NCI-H128 (cell line): Measurements from ENCODE around the gene APPBP2.
"Not testable (repeated sequence)": the region's sequence is repeated elsewhere in the genome, so short reads cannot be mapped to it uniquely, and the experiment has no call there.

Experiments
- DNase-seq: peaks from one replicate; lab custom pipeline; 2025; ENCODE audit not compliant: unreplicated experiment; lab: John Stamatoyannopoulos, UW

APPBP2 gene

DNA sequence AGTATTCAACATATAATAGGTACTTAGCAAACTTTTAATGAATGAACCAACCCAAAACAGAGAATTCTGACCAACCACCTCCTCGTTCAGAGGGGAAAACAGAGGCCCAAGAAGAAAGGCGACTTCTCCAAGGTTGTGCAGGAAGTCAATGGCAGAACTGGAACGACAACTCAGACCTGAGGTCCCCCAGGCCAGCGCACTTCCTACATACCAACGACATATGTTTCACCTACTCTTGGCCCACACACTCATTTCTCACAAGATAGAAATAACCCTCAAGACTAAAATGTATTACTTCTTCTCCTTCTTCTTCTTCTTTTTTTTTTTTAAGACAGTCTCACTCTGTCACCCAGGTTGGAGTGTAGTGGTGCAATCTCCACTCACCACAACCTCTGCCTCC, 89.4 kb downstream of the APPBP2 start:
- DNase-seq, result no peak

DNA sequence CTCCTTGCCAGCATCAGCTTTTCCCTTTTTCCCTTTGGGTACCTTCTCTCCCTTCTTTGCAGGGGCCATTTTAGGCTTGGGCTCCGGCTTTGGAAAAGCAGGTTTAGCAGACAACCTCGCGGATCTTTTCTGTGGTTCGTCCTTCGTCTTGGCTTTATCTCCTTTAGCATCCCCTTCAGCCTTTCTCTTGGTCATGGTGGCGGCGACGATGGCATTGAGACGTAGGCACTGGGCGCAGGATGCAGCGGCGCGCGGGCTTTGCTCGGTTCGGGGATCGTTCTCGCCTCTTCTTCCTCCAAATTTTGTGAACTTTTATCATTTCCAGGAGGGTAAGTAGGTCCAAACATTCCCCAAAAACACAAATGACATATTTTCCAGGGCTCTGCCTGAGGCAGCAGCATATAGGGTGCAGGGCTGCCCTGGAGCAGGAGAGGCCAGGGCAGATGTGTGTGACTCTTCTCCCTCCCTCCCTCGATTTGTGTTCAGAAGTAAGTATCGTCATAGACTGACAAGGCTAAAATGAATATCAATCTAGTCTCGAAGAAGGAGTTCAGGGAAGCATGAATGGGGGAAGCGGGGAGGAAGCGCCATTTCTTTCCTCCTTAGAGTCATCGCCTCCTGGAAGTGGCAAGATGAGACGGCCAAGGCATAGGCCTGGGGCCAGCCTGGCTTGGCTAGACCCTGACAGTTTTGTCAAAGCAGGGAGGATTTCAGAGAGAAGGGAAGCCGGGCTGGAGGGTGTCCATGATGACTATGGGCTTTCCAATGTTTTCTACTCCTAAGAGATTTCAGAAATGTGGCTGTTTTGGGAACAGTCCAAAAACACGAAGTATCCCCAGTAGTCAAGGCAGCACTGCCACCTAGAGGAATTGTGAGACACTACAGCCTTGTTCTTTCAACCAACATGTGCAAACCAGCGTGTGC, 90.5 kb downstream of the APPBP2 start:
- peak; percentile 67 for DNase-seq

DNA sequence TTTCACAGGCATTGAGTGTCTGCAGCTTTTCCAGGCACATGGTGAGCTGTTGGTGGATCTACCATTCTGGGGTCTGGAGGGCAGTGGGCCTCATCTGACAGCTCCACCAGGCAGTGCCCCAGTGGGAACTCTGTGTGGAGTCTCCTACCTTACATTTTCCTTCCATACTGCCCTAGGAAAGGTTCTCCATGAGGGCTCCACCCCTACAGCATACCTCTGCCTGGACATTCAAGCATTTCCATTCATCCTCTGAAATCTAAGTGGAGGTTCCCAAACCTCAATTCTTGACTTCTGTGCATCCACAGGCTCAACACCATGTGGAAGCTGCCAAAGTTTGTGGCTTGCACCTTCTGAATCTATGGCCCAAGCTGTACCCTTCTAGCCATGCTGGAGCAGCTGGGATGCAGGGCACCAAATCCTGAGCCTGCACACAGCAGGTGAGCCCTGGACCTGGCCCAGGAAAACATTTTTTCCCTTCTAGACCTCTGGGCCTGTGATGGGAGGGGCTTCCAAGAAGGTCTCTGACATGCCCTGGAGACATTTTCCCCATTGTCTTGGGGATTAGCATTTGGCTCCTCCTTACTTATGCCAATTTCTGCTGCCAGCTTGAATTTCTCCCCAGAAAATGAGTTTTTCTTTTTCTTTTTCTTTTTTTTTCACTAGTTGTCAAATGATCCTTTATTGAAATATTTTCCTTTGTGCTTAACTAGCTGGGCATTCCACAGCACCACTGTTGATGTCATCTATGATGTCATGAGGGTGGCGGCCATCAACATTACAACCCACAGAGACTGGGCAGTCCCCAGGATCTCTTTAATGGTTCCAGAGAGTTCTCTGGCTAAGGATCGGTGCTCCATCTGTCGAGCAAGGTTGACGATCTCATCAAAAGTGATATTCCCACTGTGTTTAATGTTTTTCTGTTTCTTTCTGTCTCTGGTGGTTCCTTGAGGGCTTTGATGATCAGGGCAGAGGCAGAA, 92.7 kb downstream of the APPBP2 start:
- DNase-seq, result not testable (repeated sequence)

DNA sequence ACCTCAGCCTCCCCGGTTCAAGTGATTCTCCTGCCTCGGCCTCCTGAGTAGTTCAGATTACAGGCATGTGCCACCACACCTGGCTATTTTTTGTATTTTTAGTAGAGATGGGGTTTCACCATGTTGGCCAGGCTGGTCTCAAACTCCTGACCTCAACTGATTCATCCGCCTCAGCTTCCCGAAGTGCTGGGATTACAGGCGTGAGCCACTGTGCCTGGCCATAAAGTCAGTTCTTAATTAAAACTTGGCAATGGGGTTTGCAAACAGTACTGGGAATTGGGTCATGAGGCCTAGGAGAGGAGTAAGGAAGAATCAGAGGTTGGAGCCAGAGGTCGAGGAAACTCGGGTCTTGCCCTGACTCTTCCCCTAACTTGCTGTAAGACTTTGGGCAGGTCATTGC, 95.5 kb downstream of the APPBP2 start:
- DNase-seq, result not testable (repeated sequence)

DNA sequence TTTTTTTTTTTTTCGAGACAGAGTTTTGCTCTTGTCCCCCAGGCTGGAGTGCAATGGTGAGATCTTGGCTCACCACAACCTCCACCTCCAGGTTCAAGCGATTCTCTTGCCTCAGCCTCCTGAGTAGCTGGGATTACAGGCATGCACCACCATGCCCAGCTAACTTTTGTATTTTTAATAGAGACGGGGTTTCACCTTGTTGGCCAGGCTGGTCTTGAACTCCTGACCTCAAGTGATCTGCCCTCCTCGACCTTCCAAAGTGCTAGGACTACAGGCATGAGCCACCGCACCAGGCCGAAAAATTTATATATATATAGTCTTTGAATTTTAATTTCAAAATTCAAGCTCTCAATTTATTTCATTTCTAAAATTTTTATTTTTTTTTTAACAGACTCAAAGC, 97.6 kb downstream of the APPBP2 start:
- not testable (repeated sequence) for DNase-seq

DNA sequence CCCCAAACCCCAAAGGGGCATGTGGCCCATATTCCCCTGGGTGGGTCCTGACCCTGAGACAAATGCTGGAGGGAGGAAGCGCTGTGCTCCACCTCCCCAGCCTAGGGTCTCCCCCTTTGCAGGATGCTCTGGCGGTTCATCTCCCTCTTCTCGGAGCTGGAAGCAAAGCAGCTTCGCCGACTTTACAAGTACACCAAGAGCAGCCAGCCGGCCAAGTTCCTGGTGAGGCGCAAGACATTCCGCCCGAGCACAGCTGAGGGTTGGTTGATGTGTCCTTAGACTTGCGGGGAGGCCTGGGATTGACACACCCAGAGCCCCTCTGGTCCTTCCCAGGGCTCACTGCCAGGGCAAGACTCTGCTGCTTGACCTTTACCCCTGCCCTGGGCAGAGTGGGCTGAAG, 99.4 kb downstream of the APPBP2 start:
- no peak for DNase-seq

DNA sequence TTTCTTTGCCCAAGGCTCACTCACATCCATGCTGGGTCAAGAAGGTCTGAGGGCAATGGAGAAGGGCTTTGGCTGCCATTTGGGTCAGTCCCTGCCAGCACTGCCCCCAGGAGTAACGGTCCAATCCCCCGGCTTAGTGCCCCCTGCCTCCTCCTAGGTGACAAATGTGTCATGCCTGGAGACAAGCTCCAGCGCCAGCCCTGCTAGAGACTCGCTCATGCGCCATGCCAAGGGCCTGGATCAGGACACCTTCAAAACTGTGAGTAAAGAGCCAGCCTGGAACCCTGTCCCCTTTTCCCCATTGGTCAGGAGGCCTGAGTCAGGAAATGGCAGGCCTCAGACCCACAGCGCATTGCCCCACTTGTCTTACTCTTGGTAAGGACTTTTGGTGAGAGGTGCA, 100.4 kb downstream of the APPBP2 start:
- DNase-seq, result no peak

DNA sequence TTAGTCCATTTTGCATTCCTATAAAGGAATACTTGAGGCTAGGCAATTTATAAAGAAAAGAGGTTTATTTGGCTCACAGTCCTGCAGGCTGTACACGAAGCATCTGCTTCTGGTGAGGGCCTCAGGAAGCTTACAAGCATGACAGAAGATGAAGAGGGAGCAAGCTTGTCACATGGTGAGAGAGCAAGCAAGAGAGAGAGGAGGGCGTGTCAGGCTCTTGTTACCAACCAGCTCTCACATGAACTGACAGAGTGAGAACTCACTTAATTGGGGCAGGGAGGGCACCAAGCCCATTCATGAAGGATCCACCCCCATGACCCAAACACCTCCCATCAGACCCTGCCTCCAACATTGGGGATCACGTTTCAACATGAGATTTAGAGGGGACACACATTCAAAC, 102.2 kb downstream of the APPBP2 start:
- DNase-seq, result no peak

DNA sequence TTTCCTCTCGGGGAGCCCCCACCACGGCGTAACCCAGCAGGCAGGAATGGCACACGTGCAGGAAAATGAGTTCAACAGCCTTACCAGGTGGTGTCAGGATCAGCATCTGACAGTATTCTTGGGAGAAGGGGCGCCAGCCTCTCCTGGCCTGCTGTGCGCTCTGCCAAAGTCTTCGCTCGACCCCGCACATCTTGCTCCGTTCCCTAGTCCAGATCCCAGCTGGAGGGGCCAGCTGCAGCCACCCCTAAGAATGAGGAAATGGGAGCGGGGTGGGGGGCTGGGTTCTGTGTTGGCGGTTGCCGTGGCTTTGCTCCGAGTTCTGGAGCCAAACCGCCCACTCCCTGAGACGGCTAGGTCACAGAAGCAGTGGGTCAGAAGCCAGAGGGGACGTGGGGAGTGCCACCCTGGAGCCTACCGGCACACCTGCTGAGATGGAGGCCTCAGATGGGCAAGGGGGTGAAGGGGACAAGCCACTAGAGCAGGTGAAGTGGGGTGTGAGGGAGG, 103.8 kb downstream of the APPBP2 start, which contains the start of gene CHCT1:
TSS of gene CHCT1 (plus strand) at position 328 of the 504 bp plus-strand sequence. CDS start at position 432, 104 bp downstream.
- no peak for DNase-seq

DNA sequence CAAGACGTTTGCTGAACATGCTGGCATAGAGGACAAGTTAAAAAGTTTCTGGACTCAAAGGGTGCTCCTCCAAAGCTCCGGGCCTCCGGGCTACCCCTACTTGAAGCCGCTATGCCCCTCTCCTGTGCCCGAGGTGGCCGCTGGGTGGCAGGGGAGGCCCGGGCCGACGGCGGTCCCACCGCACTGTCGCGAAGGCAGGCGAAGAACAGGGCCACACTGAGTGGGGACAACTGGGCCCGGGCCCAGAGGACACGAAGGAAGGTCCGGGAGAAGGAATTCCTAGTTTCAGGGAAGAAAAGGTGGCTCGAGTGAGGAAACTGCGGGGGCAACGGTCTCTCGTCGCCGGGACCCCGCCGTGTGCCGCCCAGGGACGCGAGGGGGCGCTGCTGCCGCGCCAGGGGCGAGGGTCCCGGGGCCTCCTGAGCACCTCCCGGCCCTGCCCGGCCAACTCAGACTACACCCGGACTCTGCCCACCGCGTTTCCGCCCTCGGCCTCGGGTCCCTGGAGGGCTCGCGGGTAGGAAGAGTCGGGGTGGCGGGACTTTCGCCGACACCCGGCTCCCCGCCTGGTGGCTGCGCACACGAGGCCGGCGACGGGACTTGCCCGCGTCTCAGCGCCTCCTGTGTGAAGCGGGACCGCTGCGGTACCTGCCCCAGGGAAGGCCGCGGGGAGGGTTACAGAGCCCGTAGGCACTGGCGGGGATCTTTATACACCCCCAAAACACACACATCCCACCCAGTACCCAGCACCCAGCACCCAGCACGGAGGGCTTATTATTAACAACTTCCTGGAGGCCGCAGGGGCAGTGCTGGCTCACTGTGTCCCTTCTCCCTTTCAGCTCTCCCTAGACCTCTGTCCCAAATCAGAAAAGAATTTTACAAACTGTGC, 104.5 kb downstream of the APPBP2 start:
- no peak for DNase-seq

DNA sequence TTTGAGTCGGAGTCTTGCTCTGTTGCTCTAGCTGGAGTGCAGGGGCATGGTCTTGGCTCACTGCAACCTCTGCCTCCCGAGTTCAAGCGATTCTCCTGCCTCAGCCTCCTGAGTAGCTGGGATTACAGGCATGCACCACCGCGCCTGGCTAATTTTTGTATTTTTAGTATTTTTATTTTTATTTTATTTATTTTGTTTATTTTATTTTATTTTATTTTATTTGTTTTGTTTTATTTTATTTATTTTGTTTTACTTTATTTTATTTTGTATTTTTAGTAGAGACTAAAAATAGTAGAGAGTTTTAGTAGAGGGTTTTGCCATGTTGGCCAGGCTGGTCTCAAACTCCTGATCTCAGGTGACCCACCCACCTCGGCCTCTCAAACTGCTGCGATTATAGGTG, 106.2 kb downstream of the APPBP2 start:
- DNase-seq, result not testable (repeated sequence)

DNA sequence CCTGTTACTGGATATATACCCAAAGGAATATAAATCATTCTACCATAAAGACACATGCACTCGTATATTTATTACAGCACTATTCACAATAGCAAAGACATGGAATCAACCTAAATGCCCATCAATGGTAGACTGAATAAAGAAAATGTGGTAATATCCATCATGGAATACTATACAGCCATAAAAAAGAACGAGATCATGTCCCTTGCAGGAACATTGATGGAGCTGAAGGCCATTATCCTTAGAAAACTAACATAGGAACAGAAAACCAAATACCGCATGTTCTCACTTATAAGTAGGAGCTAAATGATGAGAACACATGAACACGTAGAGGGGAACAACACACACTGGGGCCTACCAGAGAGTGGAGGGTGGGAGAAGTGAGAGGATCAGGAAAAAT, 107.0 kb downstream of the APPBP2 start:
- DNase-seq, result not testable (repeated sequence)

DNA sequence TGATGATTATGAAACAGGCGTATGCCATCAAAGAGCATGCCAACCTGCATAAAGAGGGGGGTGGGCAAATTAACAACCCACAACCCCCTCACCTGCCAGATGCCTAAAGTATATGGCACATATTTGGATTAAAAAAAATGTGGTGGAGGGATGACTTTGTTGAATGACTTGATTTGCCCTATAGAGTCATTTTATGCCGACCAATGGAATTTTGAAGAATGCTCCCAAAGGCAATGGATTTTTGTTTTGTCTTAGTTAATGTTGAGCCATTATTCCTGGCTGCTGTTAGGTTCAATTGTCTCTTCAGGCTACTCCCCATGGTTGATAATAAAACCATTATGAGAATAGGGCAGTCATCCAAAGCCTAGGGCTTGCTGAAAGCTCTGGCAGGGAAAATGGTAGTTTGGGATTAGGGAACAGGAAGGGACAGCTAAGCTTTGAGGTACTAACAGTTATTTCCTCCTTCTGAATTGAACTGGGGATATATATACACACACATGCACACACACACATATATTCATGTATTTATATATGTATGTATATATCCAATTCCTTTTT, 109.6 kb downstream of the APPBP2 start:
- DNase-seq, result no peak

DNA sequence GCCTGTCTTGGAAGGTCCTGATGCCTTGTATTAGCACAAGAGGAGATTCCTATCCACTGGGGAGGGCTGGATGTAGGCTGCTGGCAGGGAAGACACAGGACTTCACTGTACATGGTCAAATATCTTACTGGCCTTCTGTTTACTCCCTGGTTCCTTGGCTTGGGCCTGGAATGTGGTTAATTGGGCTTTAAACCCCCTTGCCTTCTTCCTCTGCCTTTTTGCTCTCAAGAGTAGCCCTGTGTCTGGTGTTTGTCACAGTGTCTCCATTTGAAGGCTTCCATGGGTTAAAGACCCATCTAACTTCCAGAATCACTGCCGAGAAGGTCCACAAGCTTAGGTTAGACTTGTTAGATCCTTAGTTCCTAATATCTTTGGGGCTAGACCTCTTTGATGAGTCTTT, 110.9 kb downstream of the APPBP2 start:
- DNase-seq, result no peak

DNA sequence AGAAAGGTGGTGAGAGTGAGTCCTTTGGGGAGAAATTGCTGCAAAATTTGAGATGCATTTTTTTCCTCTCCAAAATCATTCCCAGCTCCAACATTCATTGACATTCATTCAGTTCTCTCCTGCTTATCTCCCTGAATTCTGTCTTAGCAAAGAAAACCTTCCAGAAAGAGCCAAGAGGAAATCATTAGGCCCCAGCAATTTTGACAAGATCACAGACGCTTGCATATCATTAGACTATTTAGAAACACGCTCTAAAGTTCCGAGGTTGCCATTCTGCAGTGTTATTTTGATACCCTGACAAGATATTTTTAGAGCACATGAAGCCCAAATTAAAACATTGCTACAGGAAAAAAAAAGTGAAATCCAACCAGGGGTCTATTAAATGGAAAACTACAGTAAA, 113.3 kb downstream of the APPBP2 start:
- no peak for DNase-seq

DNA sequence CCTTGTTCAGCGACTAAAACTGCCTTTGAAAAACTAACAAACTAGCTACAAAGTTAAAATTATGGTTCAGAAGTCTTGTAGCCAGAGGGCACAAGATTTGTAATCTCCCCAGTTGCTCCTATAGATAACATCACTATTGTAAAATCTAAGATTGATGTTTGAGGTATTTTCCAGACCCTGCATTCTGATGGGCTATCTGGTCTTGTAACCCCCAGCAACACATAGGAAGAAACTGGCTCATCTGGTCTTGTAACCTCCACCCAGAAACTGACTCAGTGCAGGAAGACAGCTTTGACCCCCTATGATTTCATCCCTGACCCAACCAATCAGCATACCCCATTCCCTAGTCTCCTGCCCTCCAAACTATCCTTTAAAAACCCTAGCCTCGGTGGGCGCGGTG, 116.0 kb downstream of the APPBP2 start:
- no peak for DNase-seq

DNA sequence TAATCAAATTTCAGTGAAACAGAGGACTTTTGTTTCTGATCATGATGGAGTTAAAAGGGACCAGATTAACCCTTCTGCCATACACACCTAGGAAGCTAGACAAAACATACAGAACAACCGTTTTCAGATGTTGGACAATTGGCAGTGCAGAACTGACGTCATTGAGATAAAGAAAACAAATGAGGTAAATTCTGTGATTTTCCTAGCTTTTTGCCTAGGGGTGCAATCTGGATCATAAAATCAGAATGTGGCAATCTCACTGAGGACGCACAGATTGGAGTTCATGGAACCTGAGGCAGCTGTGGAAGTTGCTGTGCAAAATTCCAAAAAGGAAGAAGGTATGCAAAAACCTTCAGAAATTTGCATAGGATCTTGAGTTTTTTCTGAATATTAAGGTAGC, 119.2 kb downstream of the APPBP2 start:
- no peak for DNase-seq

DNA sequence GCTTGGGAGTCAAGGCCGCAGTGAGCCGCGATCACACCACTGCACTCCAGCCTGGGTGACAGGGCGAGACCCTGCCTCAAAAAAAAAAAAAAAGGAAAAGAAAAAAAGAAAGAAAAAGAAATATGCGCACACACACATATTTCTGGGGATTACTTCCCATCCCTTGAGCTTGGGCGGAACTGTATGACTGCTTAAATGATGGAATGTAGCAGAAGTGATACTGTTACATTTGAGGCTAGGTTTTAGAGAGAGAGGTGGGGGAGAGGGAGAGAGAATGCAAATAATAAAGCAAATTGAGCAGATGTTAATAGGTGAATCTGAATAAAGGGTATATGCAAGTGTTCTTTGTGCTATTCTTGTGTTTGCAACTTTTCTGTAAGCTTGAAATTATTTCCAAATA, 122.1 kb downstream of the APPBP2 start:
- DNase-seq, result no peak

DNA sequence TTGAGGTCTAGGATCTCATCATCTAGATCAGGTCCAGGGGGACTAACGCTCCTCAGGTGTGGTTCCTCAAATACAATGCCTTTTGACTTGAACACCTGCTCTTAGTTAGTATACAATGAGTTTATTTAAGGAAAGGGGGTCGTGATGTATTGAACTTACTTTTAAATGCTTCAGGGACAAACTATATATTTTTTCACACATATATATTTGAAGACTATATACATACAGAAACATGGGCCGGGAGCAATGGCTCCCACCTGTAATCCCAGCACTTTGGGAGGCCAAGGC, 122.6 kb downstream of the APPBP2 start:
- DNase-seq, result no peak

DNA sequence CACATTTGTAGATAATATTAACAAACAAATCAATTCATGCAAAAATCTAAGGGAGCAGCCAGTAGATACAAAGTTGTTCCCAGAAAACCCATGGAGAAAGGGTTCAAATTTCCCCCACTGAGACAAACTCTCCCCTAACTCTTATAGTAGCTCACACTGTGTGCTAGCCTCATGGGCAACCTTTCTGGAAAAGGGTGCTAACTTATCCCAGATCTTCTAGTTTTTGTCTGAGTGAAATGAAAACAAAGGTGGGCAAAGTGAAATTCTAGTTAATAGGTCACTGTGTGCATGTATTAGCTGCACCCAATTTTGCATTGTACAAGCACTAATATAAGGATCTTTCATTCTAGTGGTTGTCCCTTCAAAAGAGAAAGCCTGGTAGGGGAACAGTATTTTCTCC, 124.2 kb downstream of the APPBP2 start:
- DNase-seq, result no peak
